LNCaP clone FGC (cell line): ENCODE measurements around the gene FOSL2.

Experiments used
- DNase-seq: peaks from one replicate; pipeline ENCODE4 v3.0.0-alpha.2; 2011; ENCODE audit warnings: low read depth
- H3K4me3 ChIP-seq: 2 replicates; pipeline ENCODE4 v1.5.1; 2011; ENCODE audit warnings: mild to moderate bottlenecking, low read depth, low read length, control low read depth
- CTCF ChIP-seq: IDR thresholded peaks from 2 replicates; pipeline ENCODE4 v1.5.1; 2012; ENCODE audit warnings: mild to moderate bottlenecking; ENCODE audit not compliant: control insufficient read depth, insufficient read depth; ENCODE audit errors: extremely low read depth

Gene FOSL2

GRCh38 chr2:28461056-28461455 lies 68.4 kb downstream of the FOSL2 start:
- H3K4me3 ChIP-seq: no peak overlapping the region
- TF ChIP-seq CTCF: no peak
- no peak for DNase-seq

GRCh38 chr2:28462122-28462521 lies 69.5 kb downstream of the FOSL2 start:
- no peak for TF ChIP-seq CTCF
- no peak for DNase-seq
- no peak overlapping the region for H3K4me3 ChIP-seq

GRCh38 chr2:28463211-28463816 lies 70.7 kb downstream of the FOSL2 start:
- no peak for DNase-seq
- no peak for TF ChIP-seq CTCF
- no peak overlapping the region for H3K4me3 ChIP-seq

GRCh38 chr2:28463893-28464292 lies 71.2 kb downstream of the FOSL2 start:
- no peak for DNase-seq
- H3K4me3 ChIP-seq: no peak overlapping the region
- no peak for TF ChIP-seq CTCF

- DNase-seq: no peak
- H3K4me3 ChIP-seq: no peak overlapping the region
- TF ChIP-seq CTCF: no peak
These were observed 72.7 kb downstream of the FOSL2 start for GRCh38 chr2:28465148-28465885.
